Lung (tissue), 12 donors: ENCODE measurements around the gene PSMA6. TPM values are rescaled to one million over a fixed set of nuclear protein-coding genes. Genes with fewer than 3 reads are reported as not detected.
A peak's percentile ranks its signal among the peaks of the same experiment; 100 is the strongest.

ENCODE experiments used
- ATAC-seq: fragments of 200-7000 bp; cut with Tn5 transposase; one replicate; pipeline ENCODE4 v1.9.1; 2020; ENCODE audit warnings: moderate number of reproducible peaks; ENCODE audit not compliant: insufficient read depth, low FRiP score
- DNase-seq, 3 donors: peaks; one replicate each; pipeline ENCODE4 v3.0.0-alpha.2; 2013 to 2017
- H3K27ac ChIP-seq, 2 donors: one replicate each; pipeline ENCODE4 v1.5.1; 2013; ENCODE audit warnings: mild to moderate bottlenecking in 2 of 2, moderate library complexity in 2 of 2, control low read depth in 1 of 2, inconsistent platforms in 1 of 2, low read depth in 1 of 2, low read length in 1 of 2
- H3K27me3 ChIP-seq, 3 donors: one replicate each; pipeline ENCODE4 v1.5.1; 2013; ENCODE audit warnings: low read length in 2 of 3; ENCODE audit not compliant: control insufficient read depth in 3 of 3, insufficient read depth in 3 of 3
- H3K36me3 ChIP-seq, 4 donors: one replicate each; pipeline ENCODE4 v1.5.1; 2013; ENCODE audit warnings: low read length in 4 of 4, mild to moderate bottlenecking in 1 of 4, moderate library complexity in 1 of 4; ENCODE audit not compliant: control insufficient read depth in 4 of 4, insufficient read depth in 4 of 4
- H3K4me1 ChIP-seq, 5 donors: one replicate each; pipeline ENCODE4 v1.5.1; 2013; ENCODE audit warnings: low read length in 5 of 5, mild to moderate bottlenecking in 2 of 5, moderate library complexity in 1 of 5; ENCODE audit not compliant: control insufficient read depth in 5 of 5, insufficient read depth in 5 of 5
- H3K4me3 ChIP-seq: one replicate; pipeline ENCODE4 v1.5.1; 2013; ENCODE audit warnings: mild to moderate bottlenecking, control low read depth, moderate library complexity
- H3K9ac ChIP-seq, 2 donors: one replicate each; pipeline ENCODE4 v1.5.1; 2013; ENCODE audit warnings: low read length in 2 of 2, control low read depth in 1 of 2; ENCODE audit not compliant: insufficient read depth in 1 of 2
- H3K9me3 ChIP-seq, 4 donors: one replicate each; pipeline ENCODE4 v1.5.1; 2013; ENCODE audit warnings: low read length in 3 of 4, mild to moderate bottlenecking in 1 of 4, moderate library complexity in 1 of 4; ENCODE audit not compliant: control insufficient read depth in 4 of 4, insufficient read depth in 3 of 4
- WGBS, 2 donors: extraction: QIAGEN DNeasy Blood & Tissue Kit; methylation state at CpG; one replicate each; pipeline ENCODE4 v1.1.7; 2013; 5-methylcytosine and 5-hydroxymethylcytosine counted together
- polyA plus RNA-seq, 2 donors: library from polyadenylated mRNA; stranded (reverse); fragments of 200-250 nt; gene quantifications; one replicate each; pipeline ENCODE4 v1.2.1, GENCODE V29; 2013
- total RNA-seq, 2 donors: library from RNA; depleted of rRNA in 1 of 2; stranded (reverse); fragments of >200 nt in 1 of 2; gene quantifications; one replicate each; pipeline ENCODE4 v1.2.1, GENCODE V29; 2014 to 2021
- TF ChIP-seq, protein P1 (sequence below): IDR thresholded peaks from 2 replicates; pipeline ENCODE4 v1.5.1; 2012; ENCODE audit warnings: mild to moderate bottlenecking; ENCODE audit errors: control extremely low read depth, extremely low read depth
- donor health status: control.
- donor health status: control.
- donor health status: Bipolar disorder and iron deficiency.
- donor health status: healthy.
- donor health status: DM: yes; HTN: yes; CAD: no.

Gene PSMA6
- total and polyA plus RNA-seq, 4 donors, result 119 to 351 (median 212) TPM

DNA sequence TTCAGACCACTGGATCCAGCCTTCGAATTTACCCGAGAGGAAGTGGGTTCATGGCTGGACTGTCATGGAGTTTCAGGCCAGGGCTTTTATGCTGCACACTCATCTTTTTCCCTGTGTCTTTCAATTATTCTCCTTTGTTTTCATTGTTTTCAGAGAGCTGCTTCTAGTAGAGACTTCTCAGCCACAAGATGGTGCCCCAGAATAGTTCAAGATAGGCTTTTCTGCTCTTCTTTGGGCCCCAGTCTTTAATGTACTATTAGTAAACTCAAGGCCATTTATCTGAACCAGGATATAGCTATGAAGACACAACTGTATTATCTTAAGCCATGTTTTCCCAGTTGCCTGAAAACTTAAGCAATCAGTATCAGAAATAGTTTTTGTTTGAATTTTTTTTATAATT is 30.4 kb upstream of the PSMA6 start:
- DNase-seq (peak in 2 of 3 donors; percentile 23 to 36), ATAC-seq (no peak)
- Histone ChIP-seq H3K9me3 (no peaks in the 10 kb centered on the region), H3K27ac (no peak overlapping the region), H3K4me1 (peaks cover 0 to 2% (median 0%) of the 10 kb centered on the region in 5 donors), H3K36me3 (peaks cover 0 to 6% (median 2%) of the 10 kb centered on the region in 4 donors), H3K4me3 (no peak overlapping the region), H3K27me3 (no peaks in the 10 kb centered on the region), H3K9ac (no peak overlapping the region)
- 90 to 95% methylated on average over 2 of the region's 2 CpGs for WGBS, 2 donors
- TF ChIP-seq, protein P1, sequence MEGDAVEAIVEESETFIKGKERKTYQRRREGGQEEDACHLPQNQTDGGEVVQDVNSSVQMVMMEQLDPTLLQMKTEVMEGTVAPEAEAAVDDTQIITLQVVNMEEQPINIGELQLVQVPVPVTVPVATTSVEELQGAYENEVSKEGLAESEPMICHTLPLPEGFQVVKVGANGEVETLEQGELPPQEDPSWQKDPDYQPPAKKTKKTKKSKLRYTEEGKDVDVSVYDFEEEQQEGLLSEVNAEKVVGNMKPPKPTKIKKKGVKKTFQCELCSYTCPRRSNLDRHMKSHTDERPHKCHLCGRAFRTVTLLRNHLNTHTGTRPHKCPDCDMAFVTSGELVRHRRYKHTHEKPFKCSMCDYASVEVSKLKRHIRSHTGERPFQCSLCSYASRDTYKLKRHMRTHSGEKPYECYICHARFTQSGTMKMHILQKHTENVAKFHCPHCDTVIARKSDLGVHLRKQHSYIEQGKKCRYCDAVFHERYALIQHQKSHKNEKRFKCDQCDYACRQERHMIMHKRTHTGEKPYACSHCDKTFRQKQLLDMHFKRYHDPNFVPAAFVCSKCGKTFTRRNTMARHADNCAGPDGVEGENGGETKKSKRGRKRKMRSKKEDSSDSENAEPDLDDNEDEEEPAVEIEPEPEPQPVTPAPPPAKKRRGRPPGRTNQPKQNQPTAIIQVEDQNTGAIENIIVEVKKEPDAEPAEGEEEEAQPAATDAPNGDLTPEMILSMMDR, result peak; percentile 10

DNA sequence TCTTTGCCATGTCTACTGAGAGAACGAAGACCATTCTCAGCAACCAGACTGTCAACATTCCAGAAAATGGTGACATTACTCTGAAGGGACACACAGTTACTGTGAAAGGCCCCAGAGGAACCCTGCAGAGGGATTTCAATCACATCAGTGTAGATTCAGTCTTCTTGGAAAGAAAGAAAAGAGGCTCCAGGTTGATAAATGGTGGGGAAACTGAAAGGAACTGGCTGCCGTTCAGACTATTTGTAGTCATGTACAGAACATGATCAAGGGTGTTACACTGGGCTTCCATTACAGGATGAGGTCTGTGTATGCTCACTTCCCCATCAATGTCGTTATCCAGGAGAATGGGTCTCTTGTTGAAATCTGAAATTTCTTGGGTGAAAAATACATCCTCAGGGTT is 29.7 kb upstream of the PSMA6 start:
- Histone ChIP-seq H3K4me3 (no peak overlapping the region), H3K9me3 (no peaks in the 10 kb centered on the region), H3K9ac (no peak overlapping the region), H3K36me3 (peaks cover 2 to 9% (median 3%) of the 10 kb centered on the region in 4 donors), H3K4me1 (peaks cover 0 to 2% (median 0%) of the 10 kb centered on the region in 5 donors), H3K27ac (no peak overlapping the region), H3K27me3 (no peaks in the 10 kb centered on the region)
- ATAC-seq (no peak), DNase-seq (no peak)
- WGBS, 2 donors, result 59 to 74% methylated on average over 3 of the region's 3 CpGs
- TF ChIP-seq, protein P1, result no peak

- Histone ChIP-seq H3K9ac (no peak overlapping the region), H3K4me3 (no peak overlapping the region), H3K9me3 (no peaks in the 10 kb centered on the region), H3K27me3 (no peaks in the 10 kb centered on the region), H3K27ac (no peak overlapping the region), H3K36me3 (peaks cover 4 to 14% (median 7%) of the 10 kb centered on the region in 4 donors), H3K4me1 (no peaks in the 10 kb centered on the region)
- TF ChIP-seq, protein P1, result no peak
- no peak for DNase-seq
- ATAC-seq, result no peak
Measured at GRCh38 chr14:35268946-35269345, 23.2 kb upstream of the PSMA6 start.

DNA sequence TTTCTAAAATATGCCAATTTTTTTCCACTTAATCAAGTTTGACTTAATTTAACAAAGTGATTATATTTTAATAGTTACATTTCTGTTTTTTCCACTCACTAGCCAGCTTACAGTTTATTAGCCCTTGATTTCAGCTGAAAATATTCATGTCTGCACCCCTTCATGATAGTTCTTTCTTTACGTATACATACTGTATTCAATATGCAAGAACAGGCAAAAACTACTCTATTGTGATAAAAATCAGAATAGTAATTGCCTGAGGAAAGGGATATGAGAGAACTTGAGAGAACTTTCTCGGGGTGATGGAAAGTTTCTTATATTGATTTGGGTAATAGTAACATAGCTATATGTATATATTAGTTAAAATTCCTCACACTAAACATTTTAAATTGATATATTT is 17.4 kb upstream of the PSMA6 start:
- no peak overlapping the region for H3K9ac ChIP-seq
- H3K4me1 ChIP-seq, result peaks cover 0 to 1% (median 0%) of the 10 kb centered on the region in 5 donors
- no peak for DNase-seq
- WGBS, 2 donors, result 97 to 98% methylated on average over 2 of the region's 2 CpGs
- TF ChIP-seq, protein P1, result no peak
- no peak for ATAC-seq
- H3K9me3 ChIP-seq, result no peaks in the 10 kb centered on the region
- no peak overlapping the region for H3K4me3 ChIP-seq
- H3K27me3 ChIP-seq, result no peaks in the 10 kb centered on the region
- no peak overlapping the region for H3K27ac ChIP-seq
- H3K36me3 ChIP-seq, result peaks cover 6 to 18% (median 8%) of the 10 kb centered on the region in 4 donors
